Breast epithelium (tissue), 3 donors: ENCODE data around the gene TBC1D1.

ENCODE experiments used
- CTCF ChIP-seq, 3 donors: fragments of 450-650 bp; IDR thresholded peaks; one replicate each; pipeline ENCODE4 v1.5.1; 2016 to 2017; ENCODE audit warnings: antibody characterized with exemption in 3 of 3, mild to moderate bottlenecking in 3 of 3, moderate library complexity in 3 of 3
- POLR2A ChIP-seq: fragments of 450-650 bp; IDR thresholded peaks from one replicate; pipeline ENCODE4 v1.6.1; 2016; ENCODE audit warnings: antibody characterized with exemption, mild to moderate bottlenecking, moderate library complexity
- POLR2AphosphoS5 ChIP-seq, 3 donors: sonication (generic); formaldehyde crosslinking; IDR thresholded peaks; one replicate each; pipeline ENCODE4 v1.6.1; 2017; ENCODE audit warnings: antibody characterized with exemption in 3 of 3

GRCh38 chr4:38014421-38014852 is 123.6 kb downstream of the TBC1D1 start:
- TF ChIP-seq POLR2A (no peak), CTCF (IDR thresholded peaks at IDR 0.05) (no peak), POLR2AphosphoS5 (IDR thresholded peaks at IDR 0.05) (no peak)
